Smooth muscle cell (in vitro differentiated cells): ENCODE data around the gene CHRNG. TPM values are rescaled to one million over a fixed set of nuclear protein-coding genes. Genes with fewer than 3 reads are reported as not detected.

Experiments
- DNase-seq: peaks from one replicate; lab custom pipeline; 2025; ENCODE audit not compliant: unreplicated experiment; lab: John Stamatoyannopoulos, UW
- H2AFZ ChIP-seq: fragments of 200-600 bp; sonication (generic); 2 replicates; pipeline ENCODE4 v1.6.0; 2016; ENCODE audit warnings: antibody characterized with exemption, low read depth, mild to moderate bottlenecking
- H3F3A ChIP-seq: fragments of 200-600 bp; sonication (generic); 2 replicates; pipeline ENCODE4 v1.6.0; 2017; ENCODE audit warnings: antibody characterized with exemption, low read depth
- H3K27ac ChIP-seq: fragments of 200-600 bp; sonication (generic); 2 replicates; pipeline ENCODE4 v1.5.1; 2016; ENCODE audit warnings: low read depth, mild to moderate bottlenecking
- H3K27me3 ChIP-seq: fragments of 200-600 bp; sonication (generic); 2 replicates; pipeline ENCODE4 v1.6.1; 2016; ENCODE audit warnings: low read depth, mild to moderate bottlenecking
- H3K36me3 ChIP-seq: fragments of 200-600 bp; sonication (generic); 2 replicates; pipeline ENCODE4 v1.5.1; 2016; ENCODE audit warnings: low read depth
- H3K4me1 ChIP-seq: fragments of 200-600 bp; sonication (generic); 2 replicates; pipeline ENCODE4 v1.5.1; 2016; ENCODE audit warnings: low read depth
- H3K4me2 ChIP-seq: fragments of 200-600 bp; sonication (generic); 2 replicates; pipeline ENCODE4 v1.6.0; 2016; ENCODE audit warnings: mild to moderate bottlenecking
- H3K4me3 ChIP-seq: fragments of 200-600 bp; sonication (generic); 2 replicates; pipeline ENCODE4 v1.5.1; 2016; ENCODE audit warnings: mild to moderate bottlenecking
- H3K79me2 ChIP-seq: fragments of 200-600 bp; sonication (generic); 2 replicates; pipeline ENCODE4 v1.6.0; 2016; ENCODE audit warnings: low read depth, mild to moderate bottlenecking
- H3K9ac ChIP-seq: fragments of 200-600 bp; sonication (generic); 2 replicates; pipeline ENCODE4 v1.6.0; 2016; ENCODE audit warnings: low read depth
- H3K9me3 ChIP-seq: fragments of 200-600 bp; sonication (generic); replicated peaks from 2 replicates; pipeline ENCODE4 v1.5.1; 2016; ENCODE audit warnings: low read depth
- H4K20me1 ChIP-seq: fragments of 200-600 bp; sonication (generic); 2 replicates; pipeline ENCODE4 v1.6.0; 2016; ENCODE audit warnings: low read depth
- CTCF ChIP-seq: fragments of 200-600 bp; sonication (generic); IDR thresholded peaks from 2 replicates; pipeline ENCODE4 v1.5.1; 2017; ENCODE audit warnings: borderline replicate concordance, mild to moderate bottlenecking, antibody characterized with exemption; ENCODE audit not compliant: insufficient read depth, poor library complexity, severe bottlenecking
- WGBS: methylation state at CpG from one replicate; pipeline ENCODE4 v1.1.7; 2016; ENCODE audit warnings: low lambda C conversion rate; 5-methylcytosine and 5-hydroxymethylcytosine counted together
- polyA plus RNA-seq: library from polyadenylated mRNA; unstranded; fragments of >200 nt; fragmentation: Nextera tagmentation; extraction: Ambion mirVana; gene quantifications from 2 replicates; pipeline ENCODE4 v1.2.1, GENCODE V29; 2016
- total RNA-seq: library from RNA; depleted of rRNA; stranded (reverse); fragments of >200 nt; gene quantifications from 2 replicates; pipeline ENCODE4 v1.2.3, GENCODE V29; 2014

Gene CHRNG
- total and polyA plus RNA-seq, 2 experiments from 2014 or later, result not detected

GRCh38 chr2:232544674-232545073 is 5.2 kb downstream of the CHRNG start:
- 97% methylated on average over 6 of the region's 6 CpGs for WGBS
- TF ChIP-seq CTCF, result no peak
- Histone ChIP-seq H3K9me3 (no peaks in the 10 kb centered on the region), H3K9ac (no peak overlapping the region), H3K4me3 (no peak overlapping the region), H3K27me3 (no peaks in the 10 kb centered on the region), H2AFZ (no peak overlapping the region), H3K79me2 (peaks cover 23% of the 10 kb centered on the region), H3F3A (no peaks in the 10 kb centered on the region), H4K20me1 (peaks cover 7% of the 10 kb centered on the region), H3K36me3 (no peaks in the 10 kb centered on the region), H3K27ac (no peak overlapping the region), H3K4me1 (peaks cover 5% of the 10 kb centered on the region), H3K4me2 (no peak overlapping the region)
- no peak for DNase-seq

DNA sequence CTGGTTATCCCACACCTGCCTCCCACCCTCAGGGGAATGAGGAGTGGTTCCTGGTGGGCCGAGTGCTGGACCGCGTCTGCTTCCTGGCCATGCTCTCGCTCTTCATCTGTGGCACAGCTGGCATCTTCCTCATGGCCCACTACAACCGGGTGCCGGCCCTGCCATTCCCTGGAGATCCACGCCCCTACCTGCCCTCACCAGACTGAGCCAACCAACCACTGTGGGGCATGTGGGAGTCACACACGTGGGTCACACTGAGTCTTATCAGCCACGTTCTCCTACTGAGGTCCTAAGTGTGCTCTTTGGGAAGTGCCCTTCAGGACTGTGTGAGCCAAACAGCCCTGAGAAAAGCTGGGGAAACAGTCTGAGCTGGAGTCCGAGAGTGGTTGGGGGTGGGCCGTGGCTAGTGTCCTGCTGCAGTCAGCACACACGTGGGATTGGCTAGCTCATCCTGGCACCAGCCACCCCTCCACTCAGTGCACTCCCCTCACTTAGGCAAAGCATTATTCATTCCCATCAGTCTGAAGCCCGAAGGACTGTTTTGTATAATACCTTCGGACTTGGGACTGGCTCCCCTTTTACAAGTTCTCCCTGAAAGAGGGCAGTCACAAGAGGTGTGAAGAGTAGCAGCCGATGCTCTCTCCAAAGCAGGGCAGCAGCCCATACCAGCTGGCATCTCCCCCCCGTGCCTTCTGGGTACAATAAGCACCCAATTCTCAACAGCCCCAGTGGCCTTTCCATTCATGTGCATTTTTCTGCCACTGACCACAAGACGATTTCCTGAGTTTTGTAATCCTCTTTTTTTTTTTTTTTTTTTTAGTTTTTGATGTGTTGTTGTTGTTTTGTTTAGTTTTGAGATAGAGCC is 6.3 kb downstream of the CHRNG start:
- H3K4me2 ChIP-seq, result no peak overlapping the region
- no peak for TF ChIP-seq CTCF
- H4K20me1 ChIP-seq, result peaks cover 7% of the 10 kb centered on the region
- no peaks in the 10 kb centered on the region for H3K9me3 ChIP-seq
- peaks cover 8% of the 10 kb centered on the region for H3K4me1 ChIP-seq
- no peak overlapping the region for H3K27ac ChIP-seq
- no peak for DNase-seq
- no peaks in the 10 kb centered on the region for H3F3A ChIP-seq
- no peak overlapping the region for H3K4me3 ChIP-seq
- H3K9ac ChIP-seq, result no peak overlapping the region
- no peak overlapping the region for H2AFZ ChIP-seq
- H3K79me2 ChIP-seq, result peaks cover 25% of the 10 kb centered on the region
- 95% methylated on average over 17 of the region's 17 CpGs for WGBS
- H3K27me3 ChIP-seq, result no peaks in the 10 kb centered on the region
- no peaks in the 10 kb centered on the region for H3K36me3 ChIP-seq

- Histone ChIP-seq H4K20me1 (peaks cover 24% of the 10 kb centered on the region), H3K36me3 (no peaks in the 10 kb centered on the region), H3F3A (peaks cover 4% of the 10 kb centered on the region), H3K4me2 (no peak overlapping the region), H3K9ac (no peak overlapping the region), H3K79me2 (peaks cover 43% of the 10 kb centered on the region), H3K4me3 (no peak overlapping the region), H3K27me3 (no peaks in the 10 kb centered on the region), H3K9me3 (no peaks in the 10 kb centered on the region), H3K27ac (no peak overlapping the region), H3K4me1 (peaks cover 14% of the 10 kb centered on the region), H2AFZ (no peak overlapping the region)
- no peak for TF ChIP-seq CTCF
- DNase-seq, result no peak
- WGBS, result 97% methylated on average over 6 of the region's 6 CpGs
These were observed 8.5 kb downstream of the CHRNG start for GRCh38 chr2:232547991-232548390.
